ENCODE measurements around the gene GJB3. TPM values are rescaled to one million over a fixed set of nuclear protein-coding genes. Genes with fewer than 3 reads are reported as not detected.

The GJB3 gene
- polyA plus RNA-seq, 1 donor (not counting 4 experiments of a cell fraction or from before 2014, with no cell fraction given): 133 TPM

DNA sequence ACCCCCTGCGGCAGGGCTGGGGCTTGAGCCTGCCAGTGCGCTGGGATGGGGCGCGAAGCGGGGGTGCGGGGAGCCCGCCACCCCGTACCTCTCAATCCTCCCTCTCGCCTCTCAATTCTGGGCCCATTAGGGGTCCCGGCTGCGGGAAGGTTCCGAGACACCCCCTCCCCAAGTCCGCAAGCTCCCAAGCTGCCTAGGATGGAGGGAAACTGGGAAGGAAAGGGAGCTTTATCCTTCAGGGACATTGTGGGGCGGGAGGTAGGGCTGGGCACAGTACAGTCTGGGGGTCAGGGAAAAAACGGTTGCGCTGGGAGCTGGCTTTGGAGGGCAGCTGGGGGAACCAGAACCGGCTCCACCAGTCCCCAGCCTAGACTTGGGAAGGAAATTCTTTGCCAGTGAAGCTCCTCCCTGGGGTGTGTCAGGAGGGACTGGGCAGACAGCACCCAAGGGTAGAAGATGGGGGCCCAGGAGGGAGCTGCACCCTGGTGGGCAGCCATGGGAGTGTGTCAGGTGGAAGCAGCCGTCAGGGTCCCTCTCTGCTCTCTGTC, 904 bp downstream of the GJB3 start:
- H3K27me3 ChIP-seq (ENCODE audit: control insufficient read depth, extremely low read depth, insufficient read depth, low read length): no peaks in the 10 kb centered on the region

DNA sequence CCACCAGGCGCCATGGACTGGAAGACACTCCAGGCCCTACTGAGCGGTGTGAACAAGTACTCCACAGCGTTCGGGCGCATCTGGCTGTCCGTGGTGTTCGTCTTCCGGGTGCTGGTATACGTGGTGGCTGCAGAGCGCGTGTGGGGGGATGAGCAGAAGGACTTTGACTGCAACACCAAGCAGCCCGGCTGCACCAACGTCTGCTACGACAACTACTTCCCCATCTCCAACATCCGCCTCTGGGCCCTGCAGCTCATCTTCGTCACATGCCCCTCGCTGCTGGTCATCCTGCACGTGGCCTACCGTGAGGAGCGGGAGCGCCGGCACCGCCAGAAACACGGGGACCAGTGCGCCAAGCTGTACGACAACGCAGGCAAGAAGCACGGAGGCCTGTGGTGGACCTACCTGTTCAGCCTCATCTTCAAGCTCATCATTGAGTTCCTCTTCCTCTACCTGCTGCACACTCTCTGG, 3.8 kb downstream of the GJB3 start:
- Histone ChIP-seq H3K9me1 (ENCODE audit: control insufficient read depth, extremely low read depth, insufficient read depth, low read length) (peaks cover 2% of the 10 kb centered on the region), H3K27me3 (ENCODE audit: control insufficient read depth, extremely low read depth, insufficient read depth, low read length) (no peaks in the 10 kb centered on the region), H3K4me1 (ENCODE audit: control insufficient read depth, extremely low read depth, insufficient read depth, low read length) (peaks cover 44% of the 10 kb centered on the region), H3K4me3 (ENCODE audit: control insufficient read depth in 2 of 3, extremely low read depth in 1 of 3, insufficient read depth in 2 of 3, low read depth in 1 of 3, low read length in 3 of 3) (no peak overlapping the region), H3K79me2 (ENCODE audit: control insufficient read depth, insufficient read depth, low read length) (peaks cover 52% of the 10 kb centered on the region), H4K20me1 (ENCODE audit: control insufficient read depth, extremely low read depth, insufficient read depth, low read length) (peaks cover 23% of the 10 kb centered on the region), H2AFZ (ENCODE audit: control insufficient read depth, low read length) (no peak overlapping the region), H3K9me3 (ENCODE audit: control insufficient read depth, low read depth, low read length) (no peaks in the 10 kb centered on the region), H3K36me3 (ENCODE audit: control insufficient read depth in 2 of 2, extremely low read depth in 1 of 2, insufficient read depth in 2 of 2, low read length in 2 of 2) (peaks cover 15 to 35% of the 10 kb centered on the region in 2 experiments), H3K27ac (ENCODE audit: control insufficient read depth, insufficient read depth, low read length) (no peak overlapping the region), H3K9ac (ENCODE audit: control insufficient read depth, extremely low read depth, insufficient read depth, low read length) (no peak overlapping the region), H3K4me2 (ENCODE audit: control insufficient read depth, extremely low read depth, insufficient read depth, low read depth, low read length) (peak overlapping the region; percentile 90)
- dilution Hi-C loops (cut with MboI; ENCODE audit: extremely low pct_ligation_motif_present, low sequenced_read_pairs): no loop called here
- DNase-seq (ENCODE audit: low read depth, low spot score) (no peak), FAIRE-seq (no peak)
- TF ChIP-seq, protein P1, sequence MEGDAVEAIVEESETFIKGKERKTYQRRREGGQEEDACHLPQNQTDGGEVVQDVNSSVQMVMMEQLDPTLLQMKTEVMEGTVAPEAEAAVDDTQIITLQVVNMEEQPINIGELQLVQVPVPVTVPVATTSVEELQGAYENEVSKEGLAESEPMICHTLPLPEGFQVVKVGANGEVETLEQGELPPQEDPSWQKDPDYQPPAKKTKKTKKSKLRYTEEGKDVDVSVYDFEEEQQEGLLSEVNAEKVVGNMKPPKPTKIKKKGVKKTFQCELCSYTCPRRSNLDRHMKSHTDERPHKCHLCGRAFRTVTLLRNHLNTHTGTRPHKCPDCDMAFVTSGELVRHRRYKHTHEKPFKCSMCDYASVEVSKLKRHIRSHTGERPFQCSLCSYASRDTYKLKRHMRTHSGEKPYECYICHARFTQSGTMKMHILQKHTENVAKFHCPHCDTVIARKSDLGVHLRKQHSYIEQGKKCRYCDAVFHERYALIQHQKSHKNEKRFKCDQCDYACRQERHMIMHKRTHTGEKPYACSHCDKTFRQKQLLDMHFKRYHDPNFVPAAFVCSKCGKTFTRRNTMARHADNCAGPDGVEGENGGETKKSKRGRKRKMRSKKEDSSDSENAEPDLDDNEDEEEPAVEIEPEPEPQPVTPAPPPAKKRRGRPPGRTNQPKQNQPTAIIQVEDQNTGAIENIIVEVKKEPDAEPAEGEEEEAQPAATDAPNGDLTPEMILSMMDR (optimal IDR thresholded peaks at IDR 0.05 in 1 of 3, IDR thresholded peaks at IDR 0.05 in 1 of 3, conservative IDR thresholded peaks at IDR 0.05 in 1 of 3; ENCODE audit: extremely low read depth in 1 of 3, insufficient read depth in 2 of 3, low read length in 3 of 3): no peak
- TF ChIP-seq EZH2 (IDR thresholded peaks at IDR 0.05; ENCODE audit: low read length): no peak

More for the DNA sequence above, 904 bp downstream of the GJB3 start:
- no peak for DNase-seq (ENCODE audit: low read depth, low spot score)
- Histone ChIP-seq H3K36me3 (ENCODE audit: control insufficient read depth in 2 of 2, extremely low read depth in 1 of 2, insufficient read depth in 2 of 2, low read length in 2 of 2) (peaks cover 15 to 24% of the 10 kb centered on the region in 2 experiments), H3K4me2 (ENCODE audit: control insufficient read depth, extremely low read depth, insufficient read depth, low read depth, low read length) (peak overlapping the region; percentile 90), H3K9me1 (ENCODE audit: control insufficient read depth, extremely low read depth, insufficient read depth, low read length) (peaks cover 2% of the 10 kb centered on the region), H3K27ac (ENCODE audit: control insufficient read depth, insufficient read depth, low read length) (peak overlapping the region; percentile 94), H4K20me1 (ENCODE audit: control insufficient read depth, extremely low read depth, insufficient read depth, low read length) (peaks cover 15% of the 10 kb centered on the region), H3K4me1 (ENCODE audit: control insufficient read depth, extremely low read depth, insufficient read depth, low read length) (peaks cover 68% of the 10 kb centered on the region), H3K9ac (ENCODE audit: control insufficient read depth, extremely low read depth, insufficient read depth, low read length) (peak overlapping the region; percentile 96), H2AFZ (ENCODE audit: control insufficient read depth, low read length) (no peak overlapping the region), H3K79me2 (ENCODE audit: control insufficient read depth, insufficient read depth, low read length) (peaks cover 52% of the 10 kb centered on the region), H3K4me3 (ENCODE audit: control insufficient read depth in 2 of 3, extremely low read depth in 1 of 3, insufficient read depth in 2 of 3, low read depth in 1 of 3, low read length in 3 of 3) (peak overlapping the region; percentile 69 to 93 (median 93)), H3K9me3 (ENCODE audit: control insufficient read depth, low read depth, low read length) (no peaks in the 10 kb centered on the region)
- no peak for TF ChIP-seq EZH2 (IDR thresholded peaks at IDR 0.05; ENCODE audit: low read length)
- TF ChIP-seq, protein P1 (optimal IDR thresholded peaks at IDR 0.05 in 1 of 3, IDR thresholded peaks at IDR 0.05 in 1 of 3, conservative IDR thresholded peaks at IDR 0.05 in 1 of 3; ENCODE audit: extremely low read depth in 1 of 3, insufficient read depth in 2 of 3, low read length in 3 of 3): peak in 2 of 3 experiments; percentile 16 to 18
- dilution Hi-C loops (cut with MboI; ENCODE audit: extremely low pct_ligation_motif_present, low sequenced_read_pairs): no loop called here
- FAIRE-seq: peak; percentile 72

Measured in keratinocyte (primary cell).